Dermis microvascular lymphatic vessel endothelial cell (primary cell): ENCODE results near the gene MYO1D. TPM values are rescaled to one million over a fixed set of nuclear protein-coding genes. Genes with fewer than 3 reads are reported as not detected.

ENCODE experiments used
- DNase-seq, 2 donors: peaks; one replicate each; pipeline versions ENCODE4 v3.0.0 to v3.0.0-alpha.2; 2010; ENCODE audit warnings: low read depth in 2 of 2
- total RNA-seq: library from RNA; depleted of rRNA; stranded (reverse); fragments of >200 nt; gene quantifications from 2 replicates; pipeline ENCODE4 v1.2.1, GENCODE V29; 2014

MYO1D gene
- total RNA-seq, 1 donor from 2014 or later, result 56.5 TPM

DNA sequence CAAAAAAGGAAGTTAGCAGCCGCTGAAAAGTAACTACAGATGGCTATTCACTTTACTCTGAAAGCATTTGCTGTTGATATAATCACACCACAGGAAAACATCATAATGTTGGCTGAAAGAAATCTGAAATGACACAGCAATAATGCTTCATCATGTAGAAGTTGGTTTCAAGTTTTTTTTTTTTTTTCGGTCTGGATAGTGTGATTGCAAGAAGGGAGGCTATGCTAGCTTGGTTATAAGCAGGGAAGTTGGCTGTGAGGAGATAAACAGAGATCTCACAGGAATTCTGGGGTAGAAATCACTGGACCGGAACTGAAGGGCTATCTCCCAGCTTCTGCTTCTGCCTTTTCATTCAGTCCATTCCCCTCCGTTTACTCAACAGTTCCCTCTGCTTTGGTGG is 57.9 kb downstream of the MYO1D start:
- DNase-seq, result peak; percentile 41 to 68

- no peak for DNase-seq
Observed at GRCh38 chr17:32815460-32815859, 61.5 kb downstream of the MYO1D start.

GRCh38 chr17:32814836-32815235 is 62.1 kb downstream of the MYO1D start:
- DNase-seq, result peak in 1 of 2 donors; percentile 67

- no peak for DNase-seq
Observed at GRCh38 chr17:32813021-32813420, 63.9 kb downstream of the MYO1D start.

- no peak for DNase-seq
Observed at GRCh38 chr17:32810690-32811089, 66.2 kb downstream of the MYO1D start.

DNA sequence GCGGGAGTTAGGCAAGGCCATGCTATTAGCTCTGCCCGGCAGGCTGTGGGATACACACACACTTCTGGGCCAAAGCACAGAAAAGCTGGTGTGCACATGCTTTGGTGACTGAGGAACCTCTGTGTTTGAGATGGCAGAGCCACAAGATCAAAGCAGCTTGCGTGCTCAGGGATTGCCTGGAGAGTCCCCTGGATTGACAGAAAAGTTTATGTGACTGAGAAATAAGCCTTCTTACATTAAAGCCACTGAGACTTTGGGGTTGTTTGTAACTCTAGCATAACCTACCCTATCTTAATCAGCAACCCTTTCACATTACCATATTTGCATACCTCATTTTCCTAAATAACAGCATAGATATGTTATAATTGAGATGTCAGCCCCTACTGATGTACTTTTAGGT is 69.3 kb downstream of the MYO1D start:
- DNase-seq, result peak in 1 of 2 donors; percentile 40

DNA sequence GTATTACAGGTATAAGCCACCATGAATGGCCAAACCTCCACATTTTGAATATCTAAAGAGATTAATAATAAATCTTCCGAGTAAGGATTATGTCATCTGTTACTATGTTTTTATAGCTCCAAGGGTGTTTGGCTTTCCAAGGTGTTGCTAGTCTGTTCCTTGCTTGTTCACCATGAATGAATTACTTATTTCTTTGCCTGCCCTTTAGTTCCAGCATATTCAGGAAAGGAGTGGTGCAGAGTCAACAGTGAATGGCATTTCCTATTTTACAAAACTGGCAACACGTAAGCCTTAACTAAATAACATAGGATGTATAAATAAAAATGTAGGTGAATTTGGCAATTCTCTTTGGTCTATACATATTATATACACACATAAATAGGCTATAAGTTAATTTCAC is 70.3 kb downstream of the MYO1D start:
- DNase-seq, result peak in 1 of 2 donors; percentile 68

- no peak for DNase-seq
Observed at GRCh38 chr17:32805029-32805976, 71.6 kb downstream of the MYO1D start.

- peak in 1 of 2 donors; percentile 85 for DNase-seq
Observed at GRCh38 chr17:32803544-32803943, 73.4 kb downstream of the MYO1D start.

GRCh38 chr17:32802306-32802705 is 74.6 kb downstream of the MYO1D start:
- no peak for DNase-seq

DNA sequence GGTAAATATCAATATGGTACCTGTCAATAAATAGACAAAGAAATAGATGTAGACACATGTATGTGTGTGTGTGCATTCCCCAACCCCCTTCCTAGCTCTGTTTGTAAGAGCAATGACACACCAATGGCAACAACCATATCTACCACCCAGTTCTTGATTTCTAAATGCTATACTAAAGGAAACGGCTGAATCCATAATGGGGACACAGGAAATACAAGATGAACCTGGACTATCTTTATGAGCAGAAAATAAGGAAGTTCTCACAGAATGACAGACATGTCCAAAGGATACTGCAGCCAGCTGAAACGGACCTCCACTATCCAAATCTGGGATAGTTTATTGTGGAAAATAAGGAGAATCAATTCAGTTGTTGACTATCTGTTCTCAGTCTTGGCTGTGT is 75.3 kb downstream of the MYO1D start:
- DNase-seq, result no peak

DNA sequence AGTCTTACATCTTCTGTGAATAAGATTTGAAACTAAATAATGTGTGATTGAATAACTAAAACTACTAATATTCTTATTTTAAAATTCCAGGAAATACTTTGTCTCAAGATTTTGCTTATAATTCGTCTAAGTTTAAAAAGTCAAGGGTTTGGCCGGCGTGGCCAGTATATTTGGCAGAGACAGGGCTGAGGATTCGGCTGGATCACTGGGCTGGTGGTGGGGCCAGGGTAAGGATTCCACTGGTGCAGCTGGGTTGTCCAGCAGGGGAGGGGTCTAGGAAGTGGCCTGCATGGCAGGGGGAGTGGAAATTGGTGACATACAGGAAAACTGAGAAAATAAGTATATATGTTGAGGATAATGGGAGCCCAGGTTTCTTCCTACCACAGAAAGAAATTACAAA is 75.7 kb downstream of the MYO1D start:
- DNase-seq, result no peak

DNA sequence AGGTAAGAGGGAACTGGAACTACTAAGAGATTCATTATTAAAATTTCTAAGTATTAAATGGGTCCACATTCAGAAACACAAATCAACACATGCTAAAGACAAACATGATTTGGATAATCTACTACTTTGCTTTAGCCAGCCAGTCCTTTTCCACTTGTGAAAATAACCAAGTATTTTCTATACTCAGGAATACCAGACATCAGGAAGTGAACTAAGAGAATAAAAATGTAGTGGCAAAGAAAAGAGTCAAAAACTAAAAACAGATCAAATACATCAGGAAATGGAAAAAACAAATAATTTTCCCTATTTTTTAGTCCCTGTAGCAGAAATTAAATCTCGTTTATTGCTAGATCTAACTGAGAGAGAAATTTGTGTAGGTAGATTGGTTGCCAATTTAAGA is 78.0 kb downstream of the MYO1D start:
- DNase-seq, result peak; percentile 64 to 66

DNA sequence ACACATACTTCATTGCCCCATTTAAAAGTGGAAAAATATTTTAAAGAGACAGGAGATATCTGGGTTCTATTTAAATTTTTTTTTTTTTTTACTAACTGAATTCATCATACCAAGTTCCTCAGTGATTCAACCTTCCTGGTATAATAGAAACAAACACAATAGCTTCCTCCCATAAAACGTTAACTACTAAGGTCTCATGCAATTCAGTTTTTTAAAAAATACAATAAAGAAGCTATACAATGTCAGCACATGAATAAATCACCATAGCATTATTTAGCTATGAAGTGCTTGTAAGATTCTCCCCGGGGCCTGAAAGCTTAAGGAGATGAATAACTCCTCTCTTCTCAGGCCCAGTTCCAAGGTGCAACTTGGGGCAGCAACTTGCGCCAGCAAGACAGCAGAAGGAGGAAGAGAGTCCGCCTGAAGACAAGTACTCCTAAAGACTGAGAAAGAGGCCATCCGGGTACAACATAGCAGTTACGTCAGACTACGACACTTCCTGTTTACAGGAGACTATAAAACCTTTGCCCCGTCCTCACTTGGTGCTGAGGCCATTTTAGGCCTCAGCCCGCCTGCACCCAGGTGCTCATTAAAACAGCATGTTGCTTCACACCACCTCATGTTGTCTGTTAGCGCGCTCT is 81.5 kb downstream of the MYO1D start:
- DNase-seq, result peak in 1 of 2 donors; percentile 77

DNA sequence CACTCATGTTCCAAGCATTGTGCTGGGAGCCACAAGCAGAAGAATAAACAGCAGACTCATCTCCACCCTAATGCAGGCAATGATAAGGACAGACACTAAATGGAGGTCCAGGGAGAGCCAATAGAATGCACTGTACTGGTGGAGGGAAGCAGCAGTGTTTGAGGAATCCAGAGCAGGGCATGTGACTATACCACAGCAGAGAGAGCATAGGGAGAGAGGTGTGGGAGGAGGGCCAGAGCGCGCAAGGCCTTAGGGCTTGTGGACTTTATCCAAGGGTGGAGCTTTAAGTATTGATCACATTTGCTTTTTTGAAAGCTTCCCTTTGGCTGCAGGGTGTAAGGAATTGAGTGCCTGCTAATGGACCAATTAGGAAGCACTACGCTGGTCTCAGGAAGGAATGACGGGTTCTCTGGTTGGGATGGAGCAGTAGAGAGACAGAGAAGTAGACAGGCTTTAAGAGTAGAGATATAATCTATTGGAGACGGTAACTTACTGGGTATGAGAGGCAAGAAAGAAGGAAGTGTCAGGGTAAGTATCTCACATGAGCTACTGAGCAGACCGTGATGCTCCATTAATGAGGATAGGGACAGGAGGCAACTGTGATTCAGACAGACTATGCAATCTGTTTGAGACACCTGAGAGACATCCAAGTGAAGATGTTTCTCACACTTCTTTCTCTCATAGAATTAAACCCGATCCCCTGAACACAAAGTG is 82.2 kb downstream of the MYO1D start:
- peak in 1 of 2 donors; percentile 55 for DNase-seq

- peak in 1 of 2 donors; percentile 87 for DNase-seq
Observed at GRCh38 chr17:32793841-32794240, 83.1 kb downstream of the MYO1D start.

GRCh38 chr17:32792207-32792606 is 84.7 kb downstream of the MYO1D start:
- DNase-seq, result no peak

DNA sequence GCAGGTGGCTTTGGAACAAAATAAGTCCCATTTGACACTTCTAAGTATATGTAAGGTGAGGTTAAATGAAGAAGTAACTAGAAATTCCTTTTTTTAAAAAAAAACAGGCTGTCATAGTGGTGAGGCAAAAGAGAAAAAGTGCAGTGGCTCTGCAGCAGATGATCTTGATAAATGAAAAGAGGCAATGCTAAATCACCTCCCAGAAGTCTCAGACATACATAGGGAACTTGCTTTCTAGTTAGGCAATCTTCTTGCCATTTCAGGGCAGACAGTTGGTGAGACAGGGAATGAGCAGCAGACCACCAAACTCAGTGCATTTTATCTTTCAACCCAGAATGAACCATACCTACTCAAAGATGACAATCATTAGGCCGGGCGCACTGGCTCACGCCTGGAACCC is 90.8 kb downstream of the MYO1D start:
- DNase-seq, result no peak

- no peak for DNase-seq
Observed at GRCh38 chr17:32784113-32784512, 92.8 kb downstream of the MYO1D start.

DNA sequence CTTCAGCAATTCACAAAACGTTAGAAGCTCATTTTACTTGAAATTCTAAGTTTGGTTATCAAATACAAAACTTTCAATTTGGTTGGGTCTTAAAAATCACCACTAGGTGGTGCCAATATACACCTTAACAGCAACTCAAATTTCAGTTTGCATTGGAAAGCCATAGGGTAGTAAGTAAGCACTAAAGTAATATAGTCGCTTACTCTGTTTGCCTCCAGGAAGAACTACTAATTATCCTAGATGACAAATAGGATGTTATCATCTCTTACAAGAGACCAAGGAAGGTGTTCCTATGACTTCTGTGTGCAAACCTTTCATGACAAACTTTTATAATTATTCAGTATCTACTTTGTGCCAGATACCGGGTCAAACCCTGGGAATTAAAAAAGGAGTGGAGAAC is 93.3 kb downstream of the MYO1D start:
- peak; percentile 70 to 79 for DNase-seq

GRCh38 chr17:32780721-32781120 is 96.2 kb downstream of the MYO1D start:
- no peak for DNase-seq

GRCh38 chr17:32777922-32778321 is 99.0 kb downstream of the MYO1D start:
- DNase-seq, result no peak
